HG03139 (cell line): ENCODE data around the gene KCNK18.

ENCODE experiments used
- ATAC-seq: cut with Tn5 transposase; IDR thresholded peaks from one replicate; pipeline ENCODE4 v1.9.1; 2021; ENCODE audit not compliant: unreplicated experiment

KCNK18 gene

DNA sequence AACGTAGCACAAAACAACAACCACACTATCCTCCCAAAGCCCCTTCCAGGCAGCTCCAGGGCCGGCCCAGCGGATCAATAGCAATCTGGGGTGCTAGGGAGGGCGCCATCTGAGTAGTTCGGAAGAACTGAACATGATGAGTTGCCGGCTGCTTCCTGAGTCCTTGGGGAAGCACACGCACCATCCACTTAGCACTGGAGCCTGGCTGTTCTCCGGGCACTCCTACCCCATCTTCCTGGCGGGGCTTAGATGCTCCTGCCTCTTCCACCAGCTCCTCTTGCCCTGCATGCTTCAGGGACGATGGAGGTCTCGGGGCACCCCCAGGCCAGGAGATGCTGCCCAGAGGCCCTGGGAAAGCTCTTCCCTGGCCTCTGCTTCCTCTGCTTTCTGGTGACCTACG lies at the start of gene KCNK18:
Gene KCNK18, plus strand, starts transcription at position 301 of the 400 bp plus-strand sequence. Its CDS starts 0 bp downstream, at position 301.
- ATAC-seq, result no peak

DNA sequence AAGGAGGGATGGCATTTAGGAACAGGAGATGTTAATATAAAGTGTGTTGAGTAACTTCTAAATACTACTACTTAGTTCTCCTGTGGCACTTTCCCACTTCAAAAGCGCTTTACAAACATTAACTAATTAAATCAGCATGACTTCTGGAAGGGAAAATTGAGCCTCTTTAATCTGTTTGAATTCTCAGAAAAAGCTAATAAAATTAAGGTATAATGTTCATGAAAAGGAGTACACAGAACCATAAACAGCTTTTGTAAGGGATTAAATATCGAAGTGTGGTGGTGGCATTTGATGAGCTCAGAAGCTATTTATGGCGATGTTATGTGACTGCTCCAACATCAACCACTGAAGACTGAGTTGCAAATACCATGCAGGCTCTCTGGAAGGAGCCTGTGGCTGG lies 49.0 kb upstream of the KCNK18 start:
- ATAC-seq, result no peak

GRCh38 chr10:117152668-117153067 lies 44.6 kb upstream of the KCNK18 start:
- no peak for ATAC-seq

DNA sequence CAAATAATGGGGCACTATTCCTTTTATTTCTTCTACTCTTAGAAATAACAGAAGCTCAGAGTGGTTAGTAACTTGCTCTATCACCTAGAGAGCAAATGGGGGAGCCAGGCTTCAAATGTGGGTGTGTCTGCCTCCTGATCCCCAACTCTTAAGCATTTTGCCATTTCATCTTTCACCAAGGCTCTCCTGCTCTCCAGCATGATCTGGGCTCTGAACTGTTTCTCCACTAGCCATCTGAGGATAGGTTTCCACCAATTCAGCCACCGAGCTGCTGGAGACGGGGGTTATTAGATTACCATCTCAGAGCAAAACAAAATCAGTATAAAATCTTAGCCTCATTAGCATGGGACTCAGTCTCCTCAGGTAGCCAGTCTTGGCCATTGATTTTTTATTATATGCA lies 39.0 kb upstream of the KCNK18 start:
- ATAC-seq, result no peak

DNA sequence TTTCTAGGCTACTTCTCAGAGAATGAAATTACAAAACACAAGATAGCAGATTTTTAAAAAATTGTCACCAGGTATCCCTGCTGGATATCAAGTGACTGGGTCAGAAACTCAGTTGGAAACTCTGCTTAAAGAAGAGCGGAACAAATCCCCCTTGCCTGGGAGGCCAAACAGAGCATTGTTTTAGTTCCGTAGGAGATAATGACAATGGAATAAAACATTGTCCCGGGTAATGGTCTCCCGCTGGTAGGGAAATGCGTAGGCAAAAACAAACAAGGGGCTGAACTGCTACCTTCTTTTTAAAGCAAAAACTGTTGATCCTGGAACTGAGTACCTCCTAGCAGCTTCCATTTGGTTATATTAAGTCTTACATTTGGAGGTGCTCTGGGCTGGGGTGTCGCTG lies 37.9 kb upstream of the KCNK18 start:
- no peak for ATAC-seq

DNA sequence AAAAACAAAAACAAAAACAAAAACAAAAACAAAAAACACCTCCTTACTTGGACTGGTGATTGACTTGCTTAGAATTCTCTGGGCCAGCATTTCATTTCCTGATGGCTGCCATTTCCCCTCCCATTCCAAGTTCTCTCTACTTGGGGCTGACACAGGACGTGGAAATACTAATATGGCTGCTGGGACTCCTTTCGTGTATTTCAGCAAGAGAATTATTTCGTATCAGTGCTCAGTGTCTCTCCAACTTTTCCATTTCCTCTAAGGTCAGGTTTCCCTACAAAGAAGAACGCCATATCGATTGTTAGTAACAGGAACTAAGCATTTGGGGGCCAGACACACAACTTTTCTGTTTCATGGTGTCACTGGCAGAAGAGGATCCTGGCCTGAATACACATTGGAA lies 36.7 kb upstream of the KCNK18 start:
- no peak for ATAC-seq

GRCh38 chr10:117161386-117162033 lies 35.8 kb upstream of the KCNK18 start:
- no peak for ATAC-seq

DNA sequence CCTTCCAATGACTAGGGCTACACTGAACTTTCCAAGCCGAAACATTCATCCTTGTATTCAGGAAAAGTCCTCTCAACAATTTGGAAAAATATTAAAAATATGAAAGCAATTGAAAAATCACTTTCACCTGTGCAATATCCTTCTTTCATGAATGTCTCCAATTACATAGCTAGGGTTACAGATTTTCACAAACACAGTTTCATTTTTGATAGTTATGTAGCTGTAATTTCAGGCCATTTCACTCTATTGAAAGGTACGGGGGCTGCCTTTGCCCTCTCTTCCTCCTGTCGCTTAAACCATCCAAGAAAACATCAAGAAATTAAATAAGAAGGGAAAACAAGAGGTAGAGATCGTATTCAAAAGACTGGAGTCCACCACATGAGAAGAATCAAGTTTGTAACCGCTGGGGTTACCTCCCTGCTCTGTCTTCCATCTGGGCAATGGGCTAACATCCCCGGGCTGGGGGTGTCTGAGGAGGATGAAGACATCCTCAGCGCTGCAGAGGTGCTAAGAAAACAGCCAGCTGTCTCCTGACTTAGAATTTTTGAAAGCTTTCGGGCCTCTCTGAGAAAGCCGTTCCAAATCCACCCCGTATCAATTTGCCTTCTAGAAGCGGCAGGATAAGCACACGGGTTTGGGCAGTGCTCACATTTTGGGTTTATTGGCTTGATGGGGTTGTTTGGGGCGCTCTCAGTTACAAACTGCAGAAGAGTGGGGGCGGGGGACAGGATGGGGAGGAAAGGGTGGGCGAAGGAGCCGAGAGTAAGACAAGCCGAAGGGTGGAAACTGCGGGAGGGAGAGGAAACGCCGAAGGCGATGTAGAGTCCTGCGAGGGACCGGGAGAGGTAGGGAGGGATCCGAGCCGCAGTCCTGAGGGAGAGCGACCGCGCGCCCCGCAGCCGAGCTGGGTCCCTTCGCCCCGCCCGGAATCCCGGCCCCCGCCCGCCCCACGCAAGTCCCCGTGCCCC lies 34.9 kb upstream of the KCNK18 start:
- no peak for ATAC-seq

DNA sequence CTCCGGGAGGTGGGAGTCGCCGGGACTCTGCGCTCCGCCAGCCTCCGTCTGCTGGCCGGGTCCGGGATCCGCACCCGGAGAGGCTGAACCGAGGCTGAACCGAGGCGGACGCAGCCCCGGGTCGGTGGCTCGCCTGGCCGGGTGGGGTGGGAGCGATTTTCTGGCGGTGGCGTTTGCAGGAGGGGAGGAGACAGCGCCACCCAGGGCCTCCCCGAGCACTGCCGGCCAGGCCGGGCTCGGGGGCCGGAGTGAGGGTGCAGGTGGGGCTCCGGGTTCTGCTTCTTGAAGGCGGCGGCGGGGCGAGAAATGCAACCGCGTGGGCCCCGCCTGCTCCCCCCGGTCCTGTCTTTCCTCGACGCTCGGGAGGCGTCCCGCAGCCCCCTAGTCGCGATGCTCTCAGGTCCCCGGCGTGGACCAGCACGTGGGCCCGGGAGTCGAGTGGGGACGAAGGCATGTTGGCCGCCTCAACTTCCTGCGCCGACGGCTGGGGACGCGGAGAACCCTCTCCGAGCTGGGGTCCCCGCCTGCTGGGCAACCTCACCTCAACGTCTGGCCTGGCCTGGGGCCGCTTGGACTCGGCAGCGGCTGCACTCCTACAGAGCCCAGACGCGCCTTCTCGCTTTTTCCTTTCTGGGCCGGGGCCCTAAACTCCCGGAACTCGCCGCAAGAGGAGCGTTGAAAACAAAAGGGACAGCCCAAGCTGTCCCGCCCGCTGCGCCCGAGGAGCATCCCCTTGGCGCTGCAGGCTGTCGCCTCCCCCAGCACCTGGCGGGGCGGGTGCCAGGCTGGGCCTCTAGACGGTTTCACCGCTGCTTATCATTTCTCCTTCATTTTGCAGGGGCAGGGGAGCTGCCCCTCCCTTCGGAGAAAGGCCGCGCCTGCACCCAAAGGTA lies 34.0 kb upstream of the KCNK18 start:
- no peak for ATAC-seq

DNA sequence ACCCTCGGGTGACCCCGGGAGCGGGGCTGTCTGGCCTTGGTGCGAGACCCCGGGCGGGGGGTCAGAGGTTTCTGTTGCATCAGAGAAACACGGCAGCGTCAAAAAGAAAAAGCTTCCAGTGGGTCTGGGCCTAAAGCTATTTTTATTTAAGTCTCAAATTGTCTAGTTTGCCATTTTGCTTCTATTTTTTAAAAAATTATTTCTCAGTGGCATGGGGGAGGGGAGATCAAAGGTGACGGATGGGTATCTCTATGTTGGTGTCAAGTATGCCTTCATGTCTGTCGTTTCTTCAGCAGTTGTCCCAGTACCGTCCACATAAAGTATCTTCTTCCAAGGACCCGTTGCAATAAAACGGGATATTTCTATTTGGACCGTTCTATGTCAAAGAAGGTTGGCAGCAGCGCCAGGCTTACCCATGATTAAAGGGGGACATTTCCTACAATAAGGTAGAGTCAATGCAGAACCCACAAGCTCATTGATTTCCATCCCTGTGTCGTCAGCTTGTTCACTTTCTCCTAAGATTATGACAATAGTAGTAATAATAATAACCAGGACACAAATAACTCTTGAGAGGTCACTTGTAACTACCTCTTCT lies 33.2 kb upstream of the KCNK18 start:
- ATAC-seq, result no peak

GRCh38 chr10:117164592-117165537 lies 32.4 kb upstream of the KCNK18 start:
- ATAC-seq, result no peak

GRCh38 chr10:117165538-117166417 lies 31.5 kb upstream of the KCNK18 start:
- no peak for ATAC-seq

DNA sequence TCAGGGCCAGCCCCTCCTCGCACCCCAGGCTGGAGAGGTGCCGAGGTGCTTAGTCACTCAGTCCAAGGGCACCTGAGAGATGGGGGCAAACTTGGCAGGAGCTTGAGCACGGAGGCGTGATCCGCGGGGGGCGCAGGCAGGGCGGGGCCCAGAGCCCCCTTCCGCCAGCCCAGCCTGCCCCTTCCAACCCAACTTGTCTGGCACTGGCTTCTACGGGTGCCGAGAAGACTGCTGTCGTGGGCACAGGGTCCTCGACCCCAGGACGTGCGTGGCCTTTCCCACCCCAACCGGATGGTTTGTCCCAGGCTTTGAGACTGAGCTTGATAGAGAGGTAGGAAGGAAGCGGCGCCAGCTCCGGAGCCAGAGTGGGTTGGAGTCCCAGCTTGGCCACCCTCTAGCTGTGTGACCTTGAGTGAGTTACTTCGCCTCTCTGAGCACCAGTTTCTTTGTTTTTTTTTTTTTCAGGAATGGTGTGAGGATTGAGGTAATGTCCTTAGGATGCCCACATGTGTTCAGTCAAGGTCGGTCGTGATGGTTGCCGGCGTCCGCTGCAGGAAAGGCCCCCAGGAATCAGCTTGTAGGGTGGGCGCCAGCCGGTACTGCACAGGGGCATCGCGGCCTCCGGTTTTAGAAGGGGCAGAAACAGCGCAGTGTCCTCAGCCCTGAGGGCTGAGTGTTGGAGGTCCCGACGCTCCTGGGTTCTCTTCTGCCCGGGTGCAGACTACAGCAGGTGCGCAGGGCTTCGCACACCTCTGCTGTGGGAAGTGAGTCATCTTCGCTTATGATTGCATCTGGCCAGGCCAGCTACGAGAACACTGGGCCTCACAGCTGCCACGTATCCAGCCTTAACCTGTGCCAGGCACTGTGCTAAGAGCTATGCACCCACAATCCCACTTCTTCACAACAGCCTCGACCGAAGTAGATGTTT lies 30.6 kb upstream of the KCNK18 start:
- ATAC-seq, result no peak

- no peak for ATAC-seq
Observed at GRCh38 chr10:117167346-117167788, 29.9 kb upstream of the KCNK18 start.

DNA sequence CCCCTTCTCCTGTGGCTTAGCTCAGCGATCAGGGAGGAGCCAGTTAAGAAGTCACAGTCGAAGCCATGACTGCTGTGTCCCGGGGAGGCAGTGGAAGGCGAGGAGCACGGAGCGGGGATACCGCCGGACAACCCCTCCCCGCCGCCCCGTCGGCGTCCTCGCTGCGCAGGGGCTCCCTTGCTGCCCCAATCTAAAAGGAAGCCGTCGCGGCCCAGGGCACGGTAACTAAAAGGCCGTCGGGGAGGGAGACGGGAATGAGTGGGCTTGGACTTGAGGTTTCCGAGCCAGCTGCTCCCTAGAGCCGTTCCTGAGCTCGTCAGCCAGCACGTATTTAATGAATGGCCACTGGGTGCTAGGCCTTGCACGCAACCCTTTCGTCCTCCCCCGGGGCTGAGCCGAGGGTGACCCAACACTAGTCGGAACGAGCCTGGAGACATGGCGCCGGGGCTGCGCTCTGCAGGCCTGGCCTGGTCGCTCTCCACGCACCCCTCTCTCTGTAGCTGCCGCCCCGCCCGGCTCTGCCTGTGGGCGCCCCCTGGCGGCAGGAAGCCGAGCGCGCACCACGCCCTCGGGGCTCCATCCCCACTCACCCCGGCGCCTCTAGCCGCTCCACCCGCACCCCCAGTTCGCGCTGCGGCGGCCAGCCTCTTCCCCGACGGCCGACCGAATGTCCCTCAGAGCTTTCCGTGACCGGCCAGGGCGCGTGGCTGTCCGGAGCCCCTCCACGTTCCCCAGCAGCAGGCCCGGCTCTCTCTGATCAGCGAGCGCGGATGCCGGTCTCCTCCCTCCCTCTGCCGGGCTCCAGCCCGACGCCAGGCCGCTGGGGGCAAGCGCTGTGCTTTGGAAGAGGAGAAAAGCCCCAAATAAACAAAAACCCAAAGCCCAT lies 29.3 kb upstream of the KCNK18 start:
- peak; percentile 90 for ATAC-seq

- no peak for ATAC-seq
Observed at GRCh38 chr10:117168729-117169128, 28.6 kb upstream of the KCNK18 start.

- no peak for ATAC-seq
Observed at GRCh38 chr10:117169480-117169879, 27.8 kb upstream of the KCNK18 start.
